HG02970 (cell line): ENCODE results near the gene INTS3.
A peak's percentile ranks its signal among the peaks of the same experiment; 100 is the strongest.
"Not testable (repeated sequence)": the region's sequence is repeated elsewhere in the genome, so short reads cannot be mapped to it uniquely, and the experiment has no call there.

Source experiments
- ATAC-seq: cut with Tn5 transposase; IDR thresholded peaks from one replicate; pipeline ENCODE4 v1.9.1; 2021; ENCODE audit warnings: mild to moderate bottlenecking, moderate library complexity, moderate number of reproducible peaks; ENCODE audit not compliant: unreplicated experiment, low FRiP score

INTS3 gene

GRCh38 chr1:153698923-153699714 is 28.7 kb upstream of the INTS3 start:
- no peak for ATAC-seq

GRCh38 chr1:153699768-153700167 is 28.1 kb upstream of the INTS3 start:
- ATAC-seq: no peak

GRCh38 chr1:153705484-153705883 is 22.4 kb upstream of the INTS3 start:
- no peak for ATAC-seq

GRCh38 chr1:153711026-153711425 is 16.8 kb upstream of the INTS3 start:
- no peak for ATAC-seq

- not testable (repeated sequence) for ATAC-seq
Measured at GRCh38 chr1:153716211-153716610, 11.6 kb upstream of the INTS3 start.

GRCh38 chr1:153717330-153717729 is 10.5 kb upstream of the INTS3 start:
- no peak for ATAC-seq

GRCh38 chr1:153723687-153724086 is 4.2 kb upstream of the INTS3 start:
- no peak for ATAC-seq

GRCh38 chr1:153724634-153725033 is 3.2 kb upstream of the INTS3 start:
- ATAC-seq: not testable (repeated sequence)

- no peak for ATAC-seq
Measured at GRCh38 chr1:153728305-153729066, 636 bp downstream of the INTS3 start.

GRCh38 chr1:153730468-153730988 is 2.7 kb downstream of the INTS3 start:
- ATAC-seq: no peak

GRCh38 chr1:153733970-153734369 is 6.1 kb downstream of the INTS3 start:
- ATAC-seq: no peak

GRCh38 chr1:153734396-153735089 is 6.7 kb downstream of the INTS3 start:
- ATAC-seq: no peak

GRCh38 chr1:153735090-153735420 is 7.2 kb downstream of the INTS3 start:
- ATAC-seq: no peak

- no peak for ATAC-seq
Measured at GRCh38 chr1:153741986-153742385, 14.1 kb downstream of the INTS3 start.

GRCh38 chr1:153742411-153743142 is 14.7 kb downstream of the INTS3 start:
- ATAC-seq: peak; percentile 60

- ATAC-seq: no peak
Measured at GRCh38 chr1:153745417-153745816, 17.6 kb downstream of the INTS3 start.

GRCh38 chr1:153746174-153746573 is 18.3 kb downstream of the INTS3 start:
- ATAC-seq: no peak

GRCh38 chr1:153748903-153749302 is 21.1 kb downstream of the INTS3 start:
- ATAC-seq: no peak

- ATAC-seq: peak; percentile 68
Measured at GRCh38 chr1:153749408-153750005, 21.7 kb downstream of the INTS3 start.
